Tibial artery (tissue), 4 donors: ENCODE results near the gene GLT6D1.

Experiments used
- DNase-seq, 2 donors: peaks; one replicate each; pipeline ENCODE4 v3.0.0-alpha.2; 2019
- H3K27ac ChIP-seq, 2 donors: fragments of 200-600 bp; sonication (generic) in 1 of 2; 1 replicate in 1 of 2; 2 replicates in 1 of 2; pipeline ENCODE4 v1.5.1; 2018 to 2019; ENCODE audit warnings: mild to moderate bottlenecking in 1 of 2
- H3K27me3 ChIP-seq, 2 donors: fragments of 200-600 bp; sonication (generic) in 1 of 2; one replicate each; pipeline versions ENCODE4 v1.5.1 to v1.6.0; 2016 to 2019
- H3K36me3 ChIP-seq, 3 donors: fragments of 200-600 bp; sonication (generic) in 2 of 3; one replicate each; pipeline ENCODE4 v1.5.1; 2016 to 2019; ENCODE audit warnings: mild to moderate bottlenecking in 2 of 3
- H3K4me1 ChIP-seq, 4 donors: fragments of 200-600 bp; sonication (generic) in 2 of 4; 1 replicate in 3 of 4; 2 replicates in 1 of 4; pipeline ENCODE4 v1.5.1; 2016 to 2019
- H3K4me3 ChIP-seq, 2 donors: fragments of 200-600 bp; sonication (generic) in 1 of 2; 1 replicate in 1 of 2; 2 replicates in 1 of 2; pipeline ENCODE4 v1.5.1; 2018 to 2019; ENCODE audit warnings: mild to moderate bottlenecking in 2 of 2
- H3K9me3 ChIP-seq, 3 donors: fragments of 200-600 bp; sonication (generic) in 1 of 3; one replicate each; pipeline ENCODE4 v1.5.1; 2016 to 2019
- intact Hi-C: fragments of 100-400 bp; cut with DNase I; formaldehyde crosslinking; loops from one replicate; pipeline ENCODE4 v1.15.0; 2023; ENCODE audit warnings: low total_unique reads
- TF ChIP-seq, protein P1 (sequence below), 2 experiments: fragments of 200-600 bp in 1 of 2; fragments of 450-650 bp in 1 of 2; IDR thresholded peaks; one replicate each; pipeline ENCODE4 v1.5.1; 2017 to 2019; ENCODE audit warnings: antibody characterized with exemption in 2 of 2, mild to moderate bottlenecking in 1 of 2, moderate library complexity in 1 of 2

The GLT6D1 gene

DNA sequence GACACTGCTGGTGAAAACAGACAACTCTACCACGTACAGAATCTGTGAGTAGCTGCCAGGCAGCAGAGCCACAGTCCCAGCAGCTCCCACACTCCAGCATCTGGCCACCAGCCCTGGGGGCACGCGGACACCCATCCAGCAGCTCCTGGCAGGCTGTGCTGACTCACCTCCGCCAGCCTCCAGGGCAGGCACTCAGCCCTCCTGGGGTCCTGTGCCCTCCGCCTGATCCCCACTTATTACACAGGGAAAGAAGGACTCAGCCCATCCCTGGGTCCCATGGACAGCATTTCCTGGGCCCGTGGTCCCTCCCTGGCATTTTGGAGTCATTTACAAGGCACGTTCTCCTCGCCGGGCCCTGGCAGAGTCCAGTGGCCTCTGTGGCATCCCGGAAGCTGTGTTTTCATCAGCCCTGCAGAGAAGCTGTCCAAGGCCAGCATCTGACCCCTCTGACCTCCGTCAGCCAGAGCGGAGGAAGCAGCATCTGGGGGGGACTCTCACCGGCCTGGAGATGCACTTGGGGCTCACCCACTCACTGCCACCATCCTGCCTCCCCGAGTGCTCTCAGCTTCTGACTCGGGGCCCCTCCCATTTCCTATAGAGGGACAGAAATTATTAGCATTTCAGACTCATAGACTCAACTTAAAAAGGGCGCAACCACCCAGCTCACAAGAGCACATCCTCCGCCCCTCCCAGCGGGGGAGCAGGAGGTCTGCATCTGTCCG lies 56.2 kb downstream of the GLT6D1 start:
- H3K27ac ChIP-seq, result no peak overlapping the region
- intact Hi-C loops, result no loop called here
- no peak overlapping the region for H3K4me3 ChIP-seq
- DNase-seq, result no peak
- no peaks in the 10 kb centered on the region for H3K36me3 ChIP-seq
- no peaks in the 10 kb centered on the region for H3K4me1 ChIP-seq
- no peaks in the 10 kb centered on the region for H3K9me3 ChIP-seq
- TF ChIP-seq, protein P1, sequence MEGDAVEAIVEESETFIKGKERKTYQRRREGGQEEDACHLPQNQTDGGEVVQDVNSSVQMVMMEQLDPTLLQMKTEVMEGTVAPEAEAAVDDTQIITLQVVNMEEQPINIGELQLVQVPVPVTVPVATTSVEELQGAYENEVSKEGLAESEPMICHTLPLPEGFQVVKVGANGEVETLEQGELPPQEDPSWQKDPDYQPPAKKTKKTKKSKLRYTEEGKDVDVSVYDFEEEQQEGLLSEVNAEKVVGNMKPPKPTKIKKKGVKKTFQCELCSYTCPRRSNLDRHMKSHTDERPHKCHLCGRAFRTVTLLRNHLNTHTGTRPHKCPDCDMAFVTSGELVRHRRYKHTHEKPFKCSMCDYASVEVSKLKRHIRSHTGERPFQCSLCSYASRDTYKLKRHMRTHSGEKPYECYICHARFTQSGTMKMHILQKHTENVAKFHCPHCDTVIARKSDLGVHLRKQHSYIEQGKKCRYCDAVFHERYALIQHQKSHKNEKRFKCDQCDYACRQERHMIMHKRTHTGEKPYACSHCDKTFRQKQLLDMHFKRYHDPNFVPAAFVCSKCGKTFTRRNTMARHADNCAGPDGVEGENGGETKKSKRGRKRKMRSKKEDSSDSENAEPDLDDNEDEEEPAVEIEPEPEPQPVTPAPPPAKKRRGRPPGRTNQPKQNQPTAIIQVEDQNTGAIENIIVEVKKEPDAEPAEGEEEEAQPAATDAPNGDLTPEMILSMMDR (IDR thresholded peaks at IDR 0.05), result no peak
- peaks cover 0 to 49% of the 10 kb centered on the region in 2 donors for H3K27me3 ChIP-seq

GRCh38 chr9:135582541-135582940 lies 56.8 kb downstream of the GLT6D1 start:
- TF ChIP-seq, protein P1 (IDR thresholded peaks at IDR 0.05), result no peak
- Histone ChIP-seq H3K36me3 (no peaks in the 10 kb centered on the region), H3K9me3 (no peaks in the 10 kb centered on the region), H3K27me3 (peaks cover 0 to 49% of the 10 kb centered on the region in 2 donors), H3K27ac (no peak overlapping the region), H3K4me3 (no peak overlapping the region), H3K4me1 (no peaks in the 10 kb centered on the region)
- DNase-seq, result no peak
- intact Hi-C loops, result no loop called here

DNA sequence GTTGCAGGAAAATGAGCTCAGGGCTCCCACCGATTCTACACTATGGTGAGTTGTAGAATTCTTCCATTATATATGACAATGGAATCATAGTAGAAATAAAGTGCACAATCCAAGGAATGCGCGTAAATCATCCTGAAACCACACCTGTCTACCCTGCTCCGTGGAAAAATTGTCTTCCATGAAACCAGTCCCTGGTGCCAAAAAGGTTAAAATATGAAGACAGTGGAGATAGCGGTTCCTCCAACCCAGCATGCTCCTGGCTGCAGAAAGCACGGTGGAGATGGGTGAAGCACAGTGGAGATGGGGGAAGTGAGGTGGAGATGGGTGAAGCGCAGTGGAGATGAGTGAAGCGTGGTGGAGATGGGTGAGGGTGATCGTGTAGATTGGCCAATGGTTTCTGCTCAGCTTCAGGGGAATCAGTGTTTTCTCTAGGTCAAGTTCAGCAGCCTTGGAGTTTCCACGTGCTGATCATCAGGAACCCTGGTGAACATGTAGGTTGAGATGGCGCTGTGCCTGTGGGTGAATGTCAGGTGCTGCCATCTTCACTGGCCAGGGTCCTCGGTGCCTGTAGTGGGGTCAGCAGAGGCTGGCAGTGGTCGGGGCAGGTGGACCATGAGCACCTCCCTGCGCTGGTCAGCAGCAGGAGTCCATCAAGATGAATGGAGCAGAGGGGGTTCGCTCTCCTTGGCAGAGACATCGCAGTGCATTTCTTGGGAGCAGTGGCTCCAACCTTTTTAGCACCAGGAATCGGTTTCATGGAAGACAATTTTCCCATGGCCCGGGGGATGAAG lies 57.5 kb downstream of the GLT6D1 start:
- peaks cover 0 to 48% of the 10 kb centered on the region in 2 donors for H3K27me3 ChIP-seq
- no peak for DNase-seq
- no peak overlapping the region for H3K4me3 ChIP-seq
- TF ChIP-seq, protein P1 (IDR thresholded peaks at IDR 0.05), result no peak
- no peaks in the 10 kb centered on the region for H3K36me3 ChIP-seq
- intact Hi-C loops, result no loop called here
- H3K27ac ChIP-seq, result no peak overlapping the region
- no peaks in the 10 kb centered on the region for H3K4me1 ChIP-seq
- H3K9me3 ChIP-seq, result no peaks in the 10 kb centered on the region

- Histone ChIP-seq H3K9me3 (no peaks in the 10 kb centered on the region), H3K4me1 (no peaks in the 10 kb centered on the region), H3K4me3 (no peak overlapping the region), H3K36me3 (no peaks in the 10 kb centered on the region), H3K27ac (no peak overlapping the region), H3K27me3 (peaks cover 0 to 44% of the 10 kb centered on the region in 2 donors)
- no peak for DNase-seq
- TF ChIP-seq, protein P1 (IDR thresholded peaks at IDR 0.05), result no peak
- intact Hi-C loops, result no loop called here
Observed at GRCh38 chr9:135580664-135581380, 58.5 kb downstream of the GLT6D1 start.

DNA sequence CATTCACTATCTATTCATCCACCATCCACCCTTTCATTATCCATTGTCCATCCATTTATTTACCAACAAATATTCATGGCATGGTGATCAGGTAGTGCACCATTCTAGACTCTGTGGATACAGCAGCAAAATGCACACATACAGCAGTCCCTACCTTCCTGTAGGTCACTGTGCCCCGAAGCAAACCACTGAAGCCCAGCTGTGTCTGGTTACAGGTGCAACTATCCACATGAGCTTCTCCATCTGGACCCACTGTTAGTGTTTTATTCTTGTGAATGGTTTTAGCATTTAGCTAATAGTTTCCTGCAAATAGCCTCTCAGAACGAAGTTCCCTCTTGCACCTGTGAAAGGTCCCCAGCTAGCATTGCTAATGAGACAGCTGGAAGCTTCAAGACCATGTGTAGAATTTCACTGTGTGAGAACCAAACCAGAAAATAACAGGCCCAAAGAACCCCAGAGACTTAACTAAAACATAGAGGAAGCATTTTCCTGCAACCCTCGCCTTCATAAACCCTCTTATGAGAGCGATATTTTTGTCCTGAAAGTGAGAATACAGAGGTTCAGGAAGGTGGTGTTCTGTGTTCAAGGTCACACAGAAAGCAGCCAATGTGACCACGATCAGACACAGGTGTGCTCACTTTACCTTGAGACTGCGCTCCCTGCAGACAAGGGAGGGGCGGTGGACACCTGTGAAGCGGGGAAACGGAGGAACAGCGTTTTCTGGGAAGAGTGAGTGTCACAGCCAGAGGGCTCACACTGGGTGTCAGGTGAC lies 59.3 kb downstream of the GLT6D1 start:
- intact Hi-C loops, result no loop called here
- TF ChIP-seq, protein P1 (IDR thresholded peaks at IDR 0.05), result no peak
- Histone ChIP-seq H3K27ac (no peak overlapping the region), H3K36me3 (no peaks in the 10 kb centered on the region), H3K4me3 (no peak overlapping the region), H3K4me1 (no peaks in the 10 kb centered on the region), H3K27me3 (peaks cover 0 to 45% of the 10 kb centered on the region in 2 donors), H3K9me3 (no peaks in the 10 kb centered on the region)
- DNase-seq, result no peak
